HFF-Myc (cell line): ENCODE data around the gene TRIP6.
"Not testable (repeated sequence)": the region's sequence is repeated elsewhere in the genome, so short reads cannot be mapped to it uniquely, and the experiment has no call there.

Source experiments
- DNase-seq: peaks from one replicate; pipeline ENCODE4 v3.0.0-alpha.2; 2011; ENCODE audit warnings: low read depth; ENCODE audit errors: extremely low read depth
- H3K4me3 ChIP-seq: replicated peaks from 2 replicates; pipeline ENCODE4 v1.5.1; 2011; ENCODE audit warnings: low read depth, mild to moderate bottlenecking, control low read depth, low read length
- CTCF ChIP-seq: IDR thresholded peaks from 2 replicates; pipeline ENCODE4 v1.5.1; 2012; ENCODE audit warnings: mild to moderate bottlenecking, low read depth, low read length, control low read depth; ENCODE audit errors: missing control alignments

Gene TRIP6

GRCh38 chr7:100902638-100903037 lies 35.5 kb downstream of the TRIP6 start:
- H3K4me3 ChIP-seq: no peak overlapping the region
- no peak for DNase-seq
- no peak for TF ChIP-seq CTCF

DNA sequence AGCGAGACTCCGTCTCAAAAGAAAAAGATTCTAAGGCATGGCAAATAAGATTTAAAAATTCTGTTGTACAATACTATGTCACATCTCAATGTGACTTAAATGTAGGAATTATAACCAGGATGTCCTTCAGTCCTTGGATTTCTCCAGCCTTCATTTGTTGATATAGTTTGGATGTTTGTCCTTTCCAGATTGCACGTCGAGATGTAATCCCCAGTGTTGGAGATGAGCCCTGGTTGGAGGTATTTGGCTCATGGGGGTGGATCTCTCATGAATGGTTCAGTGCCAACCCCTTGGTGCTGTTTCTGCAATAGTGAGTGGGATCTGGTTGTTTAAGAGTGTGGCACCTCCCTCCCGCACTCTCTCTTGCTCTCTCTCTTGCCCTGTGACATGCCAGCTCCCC lies 41.3 kb downstream of the TRIP6 start:
- DNase-seq: no peak

GRCh38 chr7:100910443-100910842 lies 43.3 kb downstream of the TRIP6 start:
- H3K4me3 ChIP-seq, DNase-seq: not testable (repeated sequence)

More for the DNA sequence above, 41.3 kb downstream of the TRIP6 start:
- no peak for TF ChIP-seq CTCF
- no peak overlapping the region for H3K4me3 ChIP-seq

DNA sequence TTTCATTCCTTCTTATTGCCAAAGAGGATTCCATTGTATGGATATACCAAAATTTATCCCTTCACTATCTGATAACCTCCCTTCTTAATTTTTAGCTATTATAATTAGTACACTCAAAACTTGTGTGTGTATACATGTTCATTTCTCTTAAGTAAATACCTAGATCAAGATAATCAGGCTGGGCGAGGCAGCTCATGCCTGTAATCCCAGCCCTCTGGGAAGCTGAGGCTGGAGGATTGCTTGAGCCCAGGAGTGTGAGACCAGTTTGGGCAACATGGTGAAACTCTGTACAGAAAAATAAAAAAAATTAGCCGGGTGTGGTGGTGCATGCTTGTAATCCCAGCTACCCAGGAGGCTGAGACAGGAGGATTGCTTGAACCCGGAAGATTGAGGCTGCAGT lies 44.3 kb downstream of the TRIP6 start:
- no peak overlapping the region for H3K4me3 ChIP-seq
- TF ChIP-seq CTCF: no peak
- no peak for DNase-seq

- no peak overlapping the region for H3K4me3 ChIP-seq
- no peak for TF ChIP-seq CTCF
- DNase-seq: no peak
These were observed 47.2 kb downstream of the TRIP6 start for GRCh38 chr7:100914208-100914878.

- no peak for TF ChIP-seq CTCF
- H3K4me3 ChIP-seq: no peak overlapping the region
- no peak for DNase-seq
These were observed 47.8 kb downstream of the TRIP6 start for GRCh38 chr7:100914879-100915447.

DNA sequence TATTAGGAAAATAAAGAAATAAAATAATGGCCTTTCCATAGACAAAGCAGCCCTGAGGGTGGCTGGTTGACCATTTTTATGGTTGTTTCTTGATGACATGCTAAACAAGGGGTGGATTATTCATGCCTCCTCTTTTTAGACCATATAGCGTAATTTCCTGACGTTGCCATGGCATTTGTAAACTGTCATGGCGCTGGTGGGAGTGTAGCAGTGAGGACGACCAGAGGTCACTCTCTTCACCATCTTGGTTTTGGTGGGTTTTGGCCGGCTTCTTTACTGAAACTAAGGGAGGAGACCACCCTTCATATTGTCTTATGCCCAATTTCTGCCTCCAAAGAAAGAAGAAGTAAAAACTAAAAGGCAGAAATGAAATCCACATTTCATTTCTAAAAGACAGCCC lies 52.1 kb downstream of the TRIP6 start:
- H3K4me3 ChIP-seq, DNase-seq: not testable (repeated sequence)

DNA sequence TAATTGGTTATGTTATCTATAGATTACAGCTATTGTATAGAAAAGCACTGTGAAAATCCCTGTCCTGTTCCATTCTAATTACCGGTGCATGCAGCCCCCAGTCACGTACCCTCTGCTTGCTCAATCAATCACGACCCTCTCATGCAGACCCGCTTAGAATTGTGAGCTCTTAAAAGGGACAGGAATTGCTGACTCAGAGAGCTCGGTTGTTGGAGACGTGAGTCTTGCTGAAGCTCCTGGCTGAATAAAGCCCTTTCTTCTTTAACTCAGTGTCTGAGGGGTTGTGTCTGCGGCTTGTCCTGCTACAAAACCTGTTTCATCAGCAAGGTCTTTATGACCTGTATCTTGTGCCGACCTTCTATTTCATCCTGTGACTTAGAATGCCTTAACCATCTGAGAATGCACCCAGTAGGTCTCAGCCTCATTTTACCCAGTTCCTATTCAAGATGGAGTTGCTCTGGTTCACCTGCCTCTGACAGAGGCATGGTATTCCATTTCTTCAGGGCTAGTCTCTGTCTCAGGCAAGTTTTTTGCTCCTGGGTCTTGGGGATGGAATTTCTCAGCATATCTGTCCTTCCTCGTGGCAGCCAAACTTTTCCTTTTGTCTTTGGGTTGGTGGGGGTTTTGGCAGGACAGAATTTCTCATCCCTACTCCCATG lies 52.7 kb downstream of the TRIP6 start:
- H3K4me3 ChIP-seq, DNase-seq: not testable (repeated sequence)
